ENCODE results near the gene C1QTNF8.

C1QTNF8 gene

DNA sequence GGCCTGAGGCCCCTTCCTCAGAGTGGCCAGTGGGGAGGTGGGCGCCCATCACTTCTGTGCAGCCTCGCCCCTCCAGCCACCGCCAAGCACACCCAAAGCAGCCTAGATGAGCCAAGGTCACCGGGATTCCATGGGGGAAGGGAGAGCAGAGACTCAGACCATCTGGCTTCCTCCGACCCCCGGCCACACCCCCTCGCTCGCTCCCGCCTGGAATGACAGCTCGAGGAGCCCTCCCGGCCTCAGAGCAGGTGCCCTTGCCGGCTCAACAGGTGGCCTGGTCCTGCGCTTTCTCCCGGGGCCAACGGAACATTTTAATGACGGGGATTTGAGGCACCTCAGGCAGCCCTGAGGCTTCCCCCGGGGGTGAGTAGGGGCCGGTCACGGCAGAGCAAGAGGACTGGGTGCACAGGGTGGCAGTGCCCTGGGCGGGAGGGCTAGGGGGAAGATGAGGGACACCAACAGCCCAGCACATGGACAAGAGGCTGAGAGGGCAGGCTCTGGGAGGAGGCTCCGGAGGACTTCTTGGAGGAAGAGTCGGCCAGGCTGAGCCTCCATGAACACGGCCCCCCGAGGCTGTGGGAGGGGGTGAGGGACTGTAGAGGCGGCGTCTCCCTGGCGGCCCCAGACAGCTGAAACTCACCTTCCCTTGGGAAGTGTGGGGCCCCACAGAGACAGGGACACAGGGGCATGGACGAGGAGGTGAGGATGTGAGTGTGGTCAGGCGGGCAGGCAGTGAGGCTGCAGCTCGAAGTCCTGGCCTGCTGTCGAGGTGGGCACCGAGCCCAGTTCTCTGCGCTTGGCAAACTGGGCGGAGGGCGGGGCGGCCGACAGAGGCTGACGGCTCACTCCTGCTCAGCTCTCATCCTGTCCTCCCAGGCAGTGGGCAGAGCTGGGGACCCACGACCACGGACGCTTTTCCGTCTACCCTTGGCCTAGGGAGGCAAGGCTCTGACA, 12.5 kb upstream of the C1QTNF8 start:
- TF ChIP-seq SCRT1 (tag by site-specific recombination; IDR thresholded peaks at IDR 0.05; ENCODE audit: borderline replicate concordance): peak; percentile 92
- TF ChIP-seq SP2 (tag by site-specific recombination; IDR thresholded peaks at IDR 0.05): 0 out of 2 replicates have a peak, but pooled peaks have one; percentile 2
- TF ChIP-seq, protein P1, sequence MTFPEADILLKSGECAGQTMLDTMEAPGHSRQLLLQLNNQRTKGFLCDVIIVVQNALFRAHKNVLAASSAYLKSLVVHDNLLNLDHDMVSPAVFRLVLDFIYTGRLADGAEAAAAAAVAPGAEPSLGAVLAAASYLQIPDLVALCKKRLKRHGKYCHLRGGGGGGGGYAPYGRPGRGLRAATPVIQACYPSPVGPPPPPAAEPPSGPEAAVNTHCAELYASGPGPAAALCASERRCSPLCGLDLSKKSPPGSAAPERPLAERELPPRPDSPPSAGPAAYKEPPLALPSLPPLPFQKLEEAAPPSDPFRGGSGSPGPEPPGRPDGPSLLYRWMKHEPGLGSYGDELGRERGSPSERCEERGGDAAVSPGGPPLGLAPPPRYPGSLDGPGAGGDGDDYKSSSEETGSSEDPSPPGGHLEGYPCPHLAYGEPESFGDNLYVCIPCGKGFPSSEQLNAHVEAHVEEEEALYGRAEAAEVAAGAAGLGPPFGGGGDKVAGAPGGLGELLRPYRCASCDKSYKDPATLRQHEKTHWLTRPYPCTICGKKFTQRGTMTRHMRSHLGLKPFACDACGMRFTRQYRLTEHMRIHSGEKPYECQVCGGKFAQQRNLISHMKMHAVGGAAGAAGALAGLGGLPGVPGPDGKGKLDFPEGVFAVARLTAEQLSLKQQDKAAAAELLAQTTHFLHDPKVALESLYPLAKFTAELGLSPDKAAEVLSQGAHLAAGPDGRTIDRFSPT (tag by site-specific recombination; IDR thresholded peaks at IDR 0.05): peak; percentile 39; the same call in 1 of the 2 replicates
- no peak for TF ChIP-seq ZEB2 (tag by site-specific recombination; IDR thresholded peaks at IDR 0.05)
- TF ChIP-seq SCRT2 (tag by site-specific recombination; IDR thresholded peaks at IDR 0.05): peak; percentile 98
- no peak for TF ChIP-seq ZNF404 (tag by site-specific recombination; IDR thresholded peaks at IDR 0.05)
- TF ChIP-seq GLI2 (tag by site-specific recombination; IDR thresholded peaks at IDR 0.05; ENCODE audit: borderline replicate concordance, low read depth): no peak
- no peak for TF ChIP-seq ZNF747 (tag by site-specific recombination; IDR thresholded peaks at IDR 0.05)
- TF ChIP-seq, protein P2, sequence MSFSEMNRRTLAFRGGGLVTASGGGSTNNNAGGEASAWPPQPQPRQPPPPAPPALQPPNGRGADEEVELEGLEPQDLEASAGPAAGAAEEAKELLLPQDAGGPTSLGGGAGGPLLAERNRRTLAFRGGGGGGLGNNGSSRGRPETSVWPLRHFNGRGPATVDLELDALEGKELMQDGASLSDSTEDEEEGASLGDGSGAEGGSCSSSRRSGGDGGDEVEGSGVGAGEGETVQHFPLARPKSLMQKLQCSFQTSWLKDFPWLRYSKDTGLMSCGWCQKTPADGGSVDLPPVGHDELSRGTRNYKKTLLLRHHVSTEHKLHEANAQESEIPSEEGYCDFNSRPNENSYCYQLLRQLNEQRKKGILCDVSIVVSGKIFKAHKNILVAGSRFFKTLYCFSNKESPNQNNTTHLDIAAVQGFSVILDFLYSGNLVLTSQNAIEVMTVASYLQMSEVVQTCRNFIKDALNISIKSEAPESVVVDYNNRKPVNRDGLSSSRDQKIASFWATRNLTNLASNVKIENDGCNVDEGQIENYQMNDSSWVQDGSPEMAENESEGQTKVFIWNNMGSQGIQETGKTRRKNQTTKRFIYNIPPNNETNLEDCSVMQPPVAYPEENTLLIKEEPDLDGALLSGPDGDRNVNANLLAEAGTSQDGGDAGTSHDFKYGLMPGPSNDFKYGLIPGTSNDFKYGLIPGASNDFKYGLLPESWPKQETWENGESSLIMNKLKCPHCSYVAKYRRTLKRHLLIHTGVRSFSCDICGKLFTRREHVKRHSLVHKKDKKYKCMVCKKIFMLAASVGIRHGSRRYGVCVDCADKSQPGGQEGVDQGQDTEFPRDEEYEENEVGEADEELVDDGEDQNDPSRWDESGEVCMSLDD (tag by site-specific recombination; IDR thresholded peaks at IDR 0.05): no peak
- peak; percentile 29; the same call in 1 of the 2 replicates for TF ChIP-seq KLF1 (tag by site-specific recombination; IDR thresholded peaks at IDR 0.05)
- no peak for TF ChIP-seq ZNF830 (tag by site-specific recombination; IDR thresholded peaks at IDR 0.05; ENCODE audit: low read depth)
- no peaks in the 10 kb centered on the region for H3K36me3 ChIP-seq (ENCODE audit: control insufficient read depth in 2 of 2, insufficient read depth in 1 of 2, low read length in 2 of 2)
- H3K27ac ChIP-seq (ENCODE audit: extremely low read depth, low read depth, low read length): no peak overlapping the region
- H3K4me1 ChIP-seq (ENCODE audit: control insufficient read depth, insufficient read depth, low read length): no peaks in the 10 kb centered on the region
- ChIA-PET CTCF (interaction anchor here (0.7 to 1.1 kb wide), 2 partner anchors 45 to 73 kb away, joined by 3 to 4 read pairs; no protein-coding TSS in a partner anchor), POLR2A (no interaction called here)
- H3K9me3 ChIP-seq (ENCODE audit: control insufficient read depth, insufficient read depth, low read depth, low read length): no peaks in the 10 kb centered on the region
- no peak overlapping the region for H3K4me3 ChIP-seq (ENCODE audit: low read depth, low read length)

DNA sequence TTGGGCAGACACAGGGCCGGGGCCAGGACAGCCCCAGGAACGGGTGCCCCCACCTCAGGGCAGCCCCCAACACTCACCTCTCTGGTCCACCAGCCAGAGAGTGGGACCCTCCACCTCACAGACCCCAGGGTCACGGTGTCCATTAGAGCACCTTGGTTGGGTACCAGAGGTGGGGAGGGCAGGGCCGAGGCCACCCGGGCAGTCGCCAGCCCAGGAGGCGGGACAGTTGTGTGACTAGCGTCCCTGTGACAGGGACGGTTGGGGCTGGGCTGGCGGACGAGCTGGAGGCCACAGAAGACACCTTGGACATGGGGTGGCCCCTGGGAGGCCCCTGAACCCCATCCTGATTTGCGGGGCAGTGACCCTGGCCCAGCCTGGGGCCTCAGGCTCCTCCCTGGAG, 11.7 kb upstream of the C1QTNF8 start:
- TF ChIP-seq, protein P3, sequence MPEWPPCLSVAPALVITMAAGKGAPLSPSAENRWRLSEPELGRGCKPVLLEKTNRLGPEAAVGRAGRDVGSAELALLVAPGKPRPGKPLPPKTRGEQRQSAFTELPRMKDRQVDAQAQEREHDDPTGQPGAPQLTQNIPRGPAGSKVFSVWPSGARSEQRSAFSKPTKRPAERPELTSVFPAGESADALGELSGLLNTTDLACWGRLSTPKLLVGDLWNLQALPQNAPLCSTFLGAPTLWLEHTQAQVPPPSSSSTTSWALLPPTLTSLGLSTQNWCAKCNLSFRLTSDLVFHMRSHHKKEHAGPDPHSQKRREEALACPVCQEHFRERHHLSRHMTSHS (tag by site-specific recombination; IDR thresholded peaks at IDR 0.05): no peak
- TF ChIP-seq SP2 (tag by site-specific recombination; IDR thresholded peaks at IDR 0.05): 0 out of 2 replicates have a peak, but pooled peaks have one; percentile 2
- no peak overlapping the region for H3K4me3 ChIP-seq (ENCODE audit: low read depth, low read length)
- H3K27ac ChIP-seq (ENCODE audit: extremely low read depth, low read depth, low read length): no peak overlapping the region
- H3K36me3 ChIP-seq (ENCODE audit: control insufficient read depth in 2 of 2, insufficient read depth in 1 of 2, low read length in 2 of 2): no peaks in the 10 kb centered on the region
- H3K9me3 ChIP-seq (ENCODE audit: control insufficient read depth, insufficient read depth, low read depth, low read length): no peaks in the 10 kb centered on the region
- no peaks in the 10 kb centered on the region; the same call in 1 of the 2 replicates for H3K4me1 ChIP-seq (ENCODE audit: control insufficient read depth, insufficient read depth, low read length)
- CTCF ChIA-PET: interaction anchor here (1.1 to 2.2 kb wide), 2 partner anchors 73 to 88 kb away, joined by 4 to 11 read pairs; no protein-coding TSS in a partner anchor
- POLR2A ChIA-PET: no interaction called here

DNA sequence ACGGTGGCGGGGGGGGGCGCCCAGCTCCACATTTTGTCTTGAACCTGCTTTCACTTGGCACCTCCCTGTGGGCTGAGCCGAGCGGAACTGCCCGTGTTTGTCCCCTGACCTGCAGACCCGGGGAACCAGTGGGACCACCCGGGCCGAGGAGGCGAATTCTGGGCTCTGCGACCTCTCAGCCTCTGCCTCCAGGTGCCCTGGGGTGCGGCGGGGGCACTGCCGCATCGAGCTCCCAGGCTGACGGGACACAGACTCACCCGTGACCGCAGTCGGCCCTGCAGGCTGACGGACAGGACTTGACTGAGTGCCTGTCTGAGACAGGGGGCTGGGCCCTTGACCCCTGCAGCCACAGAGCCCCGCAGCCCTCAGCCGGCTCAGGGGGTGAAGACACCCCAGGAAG, 11.1 kb upstream of the C1QTNF8 start:
- POLR2A ChIA-PET: no interaction called here
- Histone ChIP-seq H3K9me3 (ENCODE audit: control insufficient read depth, insufficient read depth, low read depth, low read length) (no peaks in the 10 kb centered on the region), H3K4me3 (ENCODE audit: low read depth, low read length) (no peak overlapping the region), H3K36me3 (ENCODE audit: control insufficient read depth in 2 of 2, insufficient read depth in 1 of 2, low read length in 2 of 2) (no peaks in the 10 kb centered on the region), H3K27ac (ENCODE audit: extremely low read depth, low read depth, low read length) (no peak overlapping the region), H3K4me1 (ENCODE audit: control insufficient read depth, insufficient read depth, low read length) (no peaks in the 10 kb centered on the region; the same call in 1 of the 2 replicates)
- CTCF ChIA-PET: interaction anchor here (2.2 kb wide), 1 partner anchor 89 kb away, joined by 11 read pairs; no protein-coding TSS in a partner anchor
- TF ChIP-seq ZNF133 (tag by site-specific recombination; IDR thresholded peaks at IDR 0.05) (no peak), ZNF670 (tag by site-specific recombination; IDR thresholded peaks at IDR 0.05; ENCODE audit: low read depth) (no peak)
- TF ChIP-seq, protein P4, sequence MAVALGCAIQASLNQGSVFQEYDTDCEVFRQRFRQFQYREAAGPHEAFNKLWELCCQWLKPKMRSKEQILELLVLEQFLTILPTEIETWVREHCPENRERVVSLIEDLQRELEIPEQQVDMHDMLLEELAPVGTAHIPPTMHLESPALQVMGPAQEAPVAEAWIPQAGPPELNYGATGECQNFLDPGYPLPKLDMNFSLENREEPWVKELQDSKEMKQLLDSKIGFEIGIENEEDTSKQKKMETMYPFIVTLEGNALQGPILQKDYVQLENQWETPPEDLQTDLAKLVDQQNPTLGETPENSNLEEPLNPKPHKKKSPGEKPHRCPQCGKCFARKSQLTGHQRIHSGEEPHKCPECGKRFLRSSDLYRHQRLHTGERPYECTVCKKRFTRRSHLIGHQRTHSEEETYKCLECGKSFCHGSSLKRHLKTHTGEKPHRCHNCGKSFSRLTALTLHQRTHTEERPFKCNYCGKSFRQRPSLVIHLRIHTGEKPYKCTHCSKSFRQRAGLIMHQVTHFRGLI (tag by site-specific recombination; IDR thresholded peaks at IDR 0.05): no peak
